ENCODE measurements around the gene PDE4A.
"Not testable (repeated sequence)": the region's sequence is repeated elsewhere in the genome, so short reads cannot be mapped to it uniquely, and the experiment has no call there.

The PDE4A gene

GRCh38 chr19:10404888-10405820, 15.2 kb upstream of the PDE4A start:
- DNase-seq: peak; percentile 55 to 81 (median 62)

- DNase-seq: no peak
These were observed 14.1 kb upstream of the PDE4A start for GRCh38 chr19:10406191-10406590.

- DNase-seq: no peak
These were observed 13.2 kb upstream of the PDE4A start for GRCh38 chr19:10407096-10407495.

- DNase-seq: peak; percentile 97
These were observed 11.6 kb upstream of the PDE4A start for GRCh38 chr19:10408511-10409283.

- not testable (repeated sequence) for DNase-seq
These were observed 9.1 kb upstream of the PDE4A start for GRCh38 chr19:10411224-10411623.

- no peak for DNase-seq
These were observed 7.9 kb upstream of the PDE4A start for GRCh38 chr19:10412257-10412977.

GRCh38 chr19:10416083-10416379, 4.3 kb upstream of the PDE4A start:
- no peak for DNase-seq

- DNase-seq: peak; percentile 97 to 99 (median 98)
These were observed 3.7 kb upstream of the PDE4A start for GRCh38 chr19:10416380-10417257.

- no peak for DNase-seq
These were observed 2.6 kb upstream of the PDE4A start for GRCh38 chr19:10417541-10418234.

GRCh38 chr19:10418235-10418484, 2.2 kb upstream of the PDE4A start:
- no peak for DNase-seq

- DNase-seq: no peak
These were observed 1.7 kb upstream of the PDE4A start for GRCh38 chr19:10418485-10419199.

GRCh38 chr19:10419200-10419645, 1.1 kb upstream of the PDE4A start:
- no peak for DNase-seq

- peak in 1 of 3 donors; percentile 60 for DNase-seq
These were observed 493 bp upstream of the PDE4A start for GRCh38 chr19:10419646-10420443.

GRCh38 chr19:10421240-10422045, 1.1 kb downstream of the PDE4A start:
- DNase-seq: peak; percentile 67 to 78 (median 73)

- peak in 1 of 3 donors; percentile 72 for DNase-seq
These were observed 1.7 kb downstream of the PDE4A start for GRCh38 chr19:10422046-10422461.

GRCh38 chr19:10422846-10423245, 2.5 kb downstream of the PDE4A start:
- no peak for DNase-seq

- DNase-seq: peak; percentile 81 to 92 (median 87)
These were observed 3.8 kb downstream of the PDE4A start for GRCh38 chr19:10424011-10424637.

- DNase-seq: no peak
These were observed 6.8 kb downstream of the PDE4A start for GRCh38 chr19:10427169-10427568.

- DNase-seq: no peak
These were observed 8.7 kb downstream of the PDE4A start for GRCh38 chr19:10428996-10429381.

Data from suppressor macrophage treated with lipopolysaccharide for 1 hour (primary cell).